Body of pancreas (tissue), 4 donors: ENCODE data around the gene HEXIM1.

Experiments used
- CTCF ChIP-seq, 7 experiments: fragments of 450-650 bp in 4 of 7; fragments of 200-600 bp in 3 of 7; sonication (generic) in 3 of 7; IDR thresholded peaks; one replicate each; pipeline ENCODE4 v1.5.1; 2016 to 2019; ENCODE audit warnings: antibody characterized with exemption in 7 of 7
- POLR2A ChIP-seq, 3 donors: fragments of 450-650 bp; IDR thresholded peaks; one replicate each; pipeline ENCODE4 v1.6.1; 2016; ENCODE audit warnings: antibody characterized with exemption in 3 of 3, mild to moderate bottlenecking in 2 of 3

DNA sequence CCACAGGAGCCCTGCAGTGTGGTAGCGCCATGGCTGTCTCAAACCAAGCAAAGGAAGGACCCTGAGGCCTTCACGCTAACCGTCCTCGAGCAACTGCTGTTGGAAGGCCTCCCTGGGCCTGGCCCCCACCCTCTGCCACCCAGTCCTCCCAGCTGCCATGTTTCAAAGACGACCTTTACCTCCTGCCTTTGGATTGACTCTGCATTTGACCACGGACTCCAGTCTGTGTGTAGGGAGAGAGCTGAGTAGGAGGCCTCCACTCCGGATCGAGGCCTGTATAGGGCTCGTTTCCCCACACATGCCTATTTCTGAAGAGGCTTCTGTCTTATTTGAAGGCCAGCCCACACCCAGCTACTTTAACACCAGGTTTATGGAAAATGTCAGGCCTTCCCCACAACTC, 40.2 kb upstream of the HEXIM1 start:
- TF ChIP-seq CTCF (IDR thresholded peaks at IDR 0.05), result no peak
- no peak for TF ChIP-seq POLR2A (IDR thresholded peaks at IDR 0.05)
